NCI-H526 (cell line): ENCODE measurements around the gene RSPH1.

Experiments used
- DNase-seq, 2 experiments: peaks; one replicate each; lab custom pipeline; 2025; lab: John Stamatoyannopoulos, UW

RSPH1 gene

DNA sequence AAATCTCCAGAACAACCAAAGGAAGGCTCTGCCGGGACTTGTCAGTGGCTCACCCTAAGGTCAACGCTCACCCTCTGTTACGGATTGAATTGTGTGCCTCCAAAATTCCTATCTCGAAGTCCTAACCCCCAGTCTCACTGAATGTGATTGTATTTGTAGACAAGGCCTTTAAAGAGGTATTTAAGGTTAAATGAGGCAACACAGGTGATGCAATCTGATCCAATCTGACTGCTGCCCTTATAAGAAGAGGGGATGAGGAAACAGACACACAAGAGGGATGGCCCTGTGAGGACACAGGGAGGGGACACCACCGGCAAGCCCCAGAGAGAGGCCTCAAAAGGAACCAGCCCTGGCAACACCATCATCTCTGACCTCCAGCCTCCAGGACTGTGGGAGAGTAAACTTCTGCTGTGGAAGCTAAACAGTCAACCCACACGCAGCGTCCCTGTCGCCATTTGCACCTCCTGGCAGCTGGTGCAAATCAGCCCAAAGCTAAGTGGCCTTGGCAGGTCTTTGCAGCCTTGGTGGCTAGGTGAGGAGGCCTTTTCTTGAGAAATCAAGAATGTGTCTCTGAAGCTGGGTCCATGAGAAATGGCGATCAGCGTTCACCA is 68.1 kb downstream of the RSPH1 start:
- no peak for DNase-seq

DNA sequence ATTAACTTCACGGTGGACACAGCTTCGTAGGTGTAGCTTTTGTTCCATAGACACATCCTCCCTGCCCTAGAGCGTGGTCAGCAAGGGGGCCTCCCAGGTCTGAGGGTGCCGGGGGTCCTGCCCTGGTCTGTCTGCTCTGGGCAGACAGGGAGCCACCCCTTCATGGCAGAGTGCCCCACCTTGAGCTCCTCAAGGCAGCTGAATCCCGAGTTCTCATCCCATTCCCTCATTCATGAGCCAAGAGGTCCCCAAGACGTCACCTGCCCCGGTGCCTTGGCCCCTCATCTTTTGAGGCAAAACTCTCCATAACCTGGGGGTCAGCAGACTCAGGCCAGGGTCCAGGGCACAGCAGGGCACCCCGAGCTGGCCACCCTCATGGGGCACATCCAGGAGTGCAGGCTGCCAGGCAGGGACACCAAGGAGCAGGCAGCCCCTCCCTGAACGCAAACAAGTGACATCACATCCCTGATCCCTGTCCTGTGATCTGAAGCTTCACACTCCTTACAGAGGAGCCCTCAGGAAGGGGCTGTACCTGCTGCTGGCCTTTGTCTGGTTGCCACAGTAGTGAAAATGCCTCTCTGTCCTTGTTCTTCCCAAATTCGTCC is 69.0 kb downstream of the RSPH1 start:
- DNase-seq, result no peak

DNA sequence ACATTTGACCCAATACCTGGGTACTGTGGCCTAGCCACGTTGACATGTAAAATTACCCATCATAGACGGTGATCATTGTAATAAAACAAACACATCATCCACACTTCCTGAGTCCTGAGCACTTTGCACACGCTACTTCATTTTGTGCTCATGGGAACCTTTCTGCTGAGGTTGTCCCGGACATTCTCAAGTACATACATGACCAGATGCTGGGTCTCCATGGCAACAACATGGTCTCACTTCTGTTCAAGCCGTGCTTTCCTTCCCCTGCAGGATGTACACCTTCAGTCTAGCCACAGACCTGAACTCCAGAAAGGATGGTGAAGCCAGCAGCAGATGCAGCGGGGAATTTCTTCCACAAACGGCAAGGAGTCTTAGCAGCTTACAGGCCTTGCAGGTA is 69.6 kb downstream of the RSPH1 start:
- no peak for DNase-seq

DNA sequence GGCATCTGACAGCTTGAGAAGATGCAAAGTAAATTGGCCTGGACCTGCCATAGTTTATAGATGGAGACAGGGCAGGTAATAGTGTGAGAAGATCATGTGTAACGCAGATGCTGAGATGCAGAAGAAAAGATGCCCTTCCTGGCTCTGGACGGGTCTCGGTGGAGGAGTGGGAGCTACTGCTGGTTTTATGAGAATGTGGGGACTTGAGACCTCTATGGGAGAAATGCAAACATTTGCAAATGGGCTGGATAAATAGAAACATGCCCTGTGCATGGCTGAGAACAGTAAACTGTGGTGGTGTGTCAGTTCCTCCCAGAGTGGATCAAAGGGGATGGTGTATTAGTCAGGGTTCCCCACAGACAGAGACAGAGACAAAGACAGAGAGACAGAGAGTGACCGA is 70.4 kb downstream of the RSPH1 start:
- DNase-seq, result peak; percentile 67 to 77

DNA sequence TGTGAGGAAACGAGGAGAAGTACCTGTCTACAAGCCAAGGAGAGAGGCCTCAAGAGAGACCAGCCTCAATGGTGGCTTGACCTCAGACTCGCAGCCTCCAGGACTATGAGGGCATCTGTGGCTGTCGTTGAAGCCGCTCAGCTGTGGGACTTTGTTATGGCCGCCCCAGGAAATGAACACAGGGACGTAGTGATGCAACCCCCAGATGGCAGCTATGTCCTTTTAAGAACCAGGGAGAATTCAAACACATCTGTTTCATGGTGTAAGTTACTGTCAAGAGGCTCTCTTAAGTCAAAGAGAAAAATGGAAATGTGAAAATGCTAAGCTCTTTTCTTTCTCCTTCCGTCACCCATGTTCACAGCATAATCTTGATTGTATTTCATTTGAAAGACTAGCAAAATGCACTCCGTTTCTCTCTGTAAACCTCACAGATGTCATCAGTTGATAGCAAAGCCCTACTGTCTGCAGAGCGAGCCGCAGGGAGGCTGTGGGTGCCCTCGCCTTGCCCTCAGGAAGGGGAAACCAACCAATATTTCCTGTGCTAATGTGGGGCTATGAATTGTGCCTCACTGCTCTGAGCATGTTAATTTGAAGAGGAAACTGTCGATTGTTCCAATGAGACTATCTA is 71.0 kb downstream of the RSPH1 start:
- DNase-seq, result no peak

DNA sequence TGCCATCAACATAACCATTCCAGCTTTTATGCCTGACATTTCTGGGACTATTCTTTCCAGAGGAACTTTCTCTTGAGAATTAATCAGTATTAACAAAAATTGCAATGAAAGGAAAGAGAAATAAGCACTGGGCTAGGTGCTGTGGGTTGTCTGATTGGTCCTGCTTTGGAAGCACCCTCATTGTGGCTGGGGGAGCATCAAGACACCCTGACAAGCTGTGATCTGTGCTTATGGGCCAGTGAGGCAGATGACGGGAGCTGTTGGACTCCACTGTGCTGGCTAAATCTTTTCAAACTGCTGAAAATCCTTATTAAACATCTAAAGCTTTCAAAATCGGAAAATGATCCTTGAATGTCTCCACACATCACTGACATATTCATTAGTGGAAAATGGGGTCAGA is 72.3 kb downstream of the RSPH1 start:
- no peak for DNase-seq

DNA sequence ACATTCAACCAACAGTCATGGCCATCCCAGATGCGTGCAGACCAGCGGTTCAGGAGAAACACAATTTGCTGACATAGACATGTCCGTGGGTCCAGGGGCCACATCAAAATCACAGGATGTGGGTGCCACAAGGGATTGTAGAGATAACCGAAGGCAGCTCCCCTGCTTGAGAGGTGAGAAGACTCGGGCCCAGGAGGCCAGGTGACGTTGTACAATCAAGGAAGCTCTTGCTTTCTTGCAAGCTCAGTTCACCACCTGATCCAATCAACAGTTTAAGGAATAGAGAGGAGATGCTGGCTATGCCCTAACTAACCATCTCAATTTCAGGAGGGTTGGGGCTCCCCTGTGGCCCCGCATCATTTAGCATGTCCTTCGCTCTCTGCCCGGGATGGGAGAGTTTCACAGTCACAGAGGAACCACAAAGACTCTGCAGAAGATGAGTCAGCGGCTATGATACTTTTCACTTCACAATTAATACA is 72.8 kb downstream of the RSPH1 start:
- no peak for DNase-seq
